Heart left ventricle (tissue), 13 donors: Measurements from ENCODE around the gene CHAF1A.

Experiments
- CTCF ChIP-seq, 12 donors: fragments of 200-600 bp; sonication (generic) in 4 of 12; IDR thresholded peaks; one replicate each; pipeline versions ENCODE4 v1.5.0 to v1.8.0; 2018 to 2022; ENCODE audit warnings: antibody characterized with exemption in 12 of 12, mild to moderate bottlenecking in 5 of 12
- POLR2A ChIP-seq, 2 donors: fragments of 450-650 bp; IDR thresholded peaks; one replicate each; pipeline ENCODE4 v1.6.1; 2017; ENCODE audit warnings: antibody characterized with exemption in 2 of 2, mild to moderate bottlenecking in 2 of 2, moderate library complexity in 2 of 2
- donor health status: ischemic (EF 13 %, LVEDD 7.1; RV severe dilation, severe dysfunction).
- donor health status: DM: no; HTN: yes; CAD: no.
- donor health status: DM: no; HTN: no; CAD: no.
- donor health status: ischemic (EF 25% LVEDD 6.9; RV normal size, moderate dysfunction).
- donor health status: ischemic (EF 25% LVEDD 5.7; RV mildly dilated, moderate dysfunction).
- donor health status: ischemic (EF 35%, LVEDD 5.7; RV mildly dilated, moderate dysfunction).
- donor health status: nonischemic (EF 11% LVEDD 7.7; RV severe dilation, severe dysfunction).
- donor health status: DM: yes; HTN: yes; CAD: no.
- donor health status: PGD.
- donor health status: ischemic (EF 29% LVEDD 5.4; RV normal size, mild dysfunction).
- donor health status: nonischemic (EF 23%, LVEDD 6.1; RV moderate dilation, normal function).

- TF ChIP-seq POLR2A (IDR thresholded peaks at IDR 0.05) (no peak), CTCF (IDR thresholded peaks at IDR 0.05) (no peak)
These were observed 25.3 kb upstream of the CHAF1A start for GRCh38 chr19:4376991-4377781.
